BJ (cell line): ENCODE measurements around the gene PPP4R4. TPM values are rescaled to one million over a fixed set of nuclear protein-coding genes. Genes with fewer than 3 reads are reported as not detected.

Source experiments
- CTCF ChIA-PET: fragments of 350-600 bp; formaldehyde crosslinking; extraction: SDS; loops from one replicate; lab custom pipeline; 2021; ENCODE audit warnings: antibody characterized with exemption, inconsistent platforms; lab: Yijun Ruan, JAX
- POLR2A ChIA-PET: fragments of 300-600 bp; sonication (Branson Sonifier 250); formaldehyde crosslinking; extraction: SDS; loops from one replicate; lab custom pipeline; 2021; ENCODE audit warnings: antibody characterized with exemption; lab: Charles Lee
- DNase-seq: peaks from one replicate; pipeline ENCODE4 v3.0.0-alpha.2; 2011; ENCODE audit warnings: low read depth
- H3K27me3 ChIP-seq: 2 replicates; pipeline ENCODE4 v1.6.0; 2011; ENCODE audit warnings: low read length; ENCODE audit not compliant: control insufficient read depth, insufficient read depth
- H3K36me3 ChIP-seq: 2 replicates; pipeline ENCODE4 v1.5.1; 2011; ENCODE audit warnings: low read length; ENCODE audit not compliant: control insufficient read depth, insufficient read depth
- H3K4me3 ChIP-seq: 2 replicates; pipeline ENCODE4 v1.5.1; 2011; ENCODE audit warnings: low read depth, mild to moderate bottlenecking, control low read depth, low read length
- polyA plus RNA-seq: library from polyadenylated mRNA; depleted of rRNA; stranded (reverse); fragments of >200 nt; gene quantifications from 2 replicates; pipeline ENCODE4 v1.2.3, GENCODE V29; 2011
- TF ChIP-seq, protein P1 (sequence below): IDR thresholded peaks from 2 replicates; pipeline ENCODE4 v1.5.1; 2011; ENCODE audit warnings: low read depth, mild to moderate bottlenecking, control low read depth, inconsistent platforms, low read length, moderate library complexity; ENCODE audit not compliant: insufficient read depth

PPP4R4 gene
- polyA plus RNA-seq, 1 experiment, result 0.37 TPM

- ChIA-PET CTCF (interaction anchor here (1.1 kb wide), 1 partner anchor 145 kb away, joined by 3 read pairs; no protein-coding TSS in a partner anchor), POLR2A (no interaction called here)
- H3K36me3 ChIP-seq, result no peaks in the 10 kb centered on the region
- DNase-seq, result no peak
- H3K27me3 ChIP-seq, result no peaks in the 10 kb centered on the region
- no peak overlapping the region for H3K4me3 ChIP-seq
- TF ChIP-seq, protein P1, sequence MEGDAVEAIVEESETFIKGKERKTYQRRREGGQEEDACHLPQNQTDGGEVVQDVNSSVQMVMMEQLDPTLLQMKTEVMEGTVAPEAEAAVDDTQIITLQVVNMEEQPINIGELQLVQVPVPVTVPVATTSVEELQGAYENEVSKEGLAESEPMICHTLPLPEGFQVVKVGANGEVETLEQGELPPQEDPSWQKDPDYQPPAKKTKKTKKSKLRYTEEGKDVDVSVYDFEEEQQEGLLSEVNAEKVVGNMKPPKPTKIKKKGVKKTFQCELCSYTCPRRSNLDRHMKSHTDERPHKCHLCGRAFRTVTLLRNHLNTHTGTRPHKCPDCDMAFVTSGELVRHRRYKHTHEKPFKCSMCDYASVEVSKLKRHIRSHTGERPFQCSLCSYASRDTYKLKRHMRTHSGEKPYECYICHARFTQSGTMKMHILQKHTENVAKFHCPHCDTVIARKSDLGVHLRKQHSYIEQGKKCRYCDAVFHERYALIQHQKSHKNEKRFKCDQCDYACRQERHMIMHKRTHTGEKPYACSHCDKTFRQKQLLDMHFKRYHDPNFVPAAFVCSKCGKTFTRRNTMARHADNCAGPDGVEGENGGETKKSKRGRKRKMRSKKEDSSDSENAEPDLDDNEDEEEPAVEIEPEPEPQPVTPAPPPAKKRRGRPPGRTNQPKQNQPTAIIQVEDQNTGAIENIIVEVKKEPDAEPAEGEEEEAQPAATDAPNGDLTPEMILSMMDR, result no peak
Measured at GRCh38 chr14:94278731-94279130, 104.6 kb downstream of the PPP4R4 start.

DNA sequence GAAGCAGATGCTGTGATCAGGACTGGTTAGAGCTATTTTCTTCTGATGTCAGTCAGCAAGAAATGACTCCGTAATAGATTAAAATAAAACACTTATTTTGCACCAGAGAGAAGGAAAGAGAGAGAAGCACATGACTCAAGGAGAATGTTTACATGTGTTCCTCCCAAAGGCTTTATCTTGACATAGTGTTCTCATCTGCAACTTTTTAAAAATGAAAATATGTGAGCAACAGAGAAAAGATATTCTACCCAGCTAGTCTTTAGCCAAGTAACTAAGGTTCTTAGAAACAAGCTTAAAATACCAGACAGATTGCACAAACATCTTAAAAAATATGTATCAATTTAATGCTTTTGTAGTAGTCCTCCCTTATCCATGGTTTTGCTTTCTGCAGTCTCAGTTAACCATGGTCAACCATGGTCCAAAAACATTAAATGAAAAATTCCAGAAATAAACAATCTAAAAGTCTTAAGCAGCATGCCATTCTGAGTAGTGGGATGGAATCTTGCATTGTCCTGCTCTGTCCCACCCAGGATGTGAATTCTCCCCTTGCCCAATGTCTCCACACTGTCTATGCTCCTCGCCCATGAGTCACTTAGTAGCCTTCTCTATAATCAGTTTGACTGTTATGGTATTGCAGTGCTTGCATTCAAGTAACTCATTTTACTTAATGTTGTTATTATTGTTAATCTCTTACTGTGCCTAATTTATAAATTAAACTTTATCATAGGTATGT lies 109.0 kb downstream of the PPP4R4 start:
- CTCF ChIA-PET, result no interaction called here
- DNase-seq, result no peak
- H3K4me3 ChIP-seq, result no peak overlapping the region

GRCh38 chr14:94284221-94284620 lies 110.1 kb downstream of the PPP4R4 start:
- no peak for DNase-seq

More for the DNA sequence above, 109.0 kb downstream of the PPP4R4 start:
- POLR2A ChIA-PET, result no interaction called here
- TF ChIP-seq, protein P1, result no peak
- H3K27me3 ChIP-seq, result no peaks in the 10 kb centered on the region
- no peaks in the 10 kb centered on the region for H3K36me3 ChIP-seq

GRCh38 chr14:94285158-94285557 lies 111.0 kb downstream of the PPP4R4 start:
- H3K4me3 ChIP-seq, result no peak overlapping the region
- no peak for DNase-seq
- ChIA-PET CTCF (no interaction called here), POLR2A (no interaction called here)
- no peaks in the 10 kb centered on the region for H3K36me3 ChIP-seq
- TF ChIP-seq, protein P1, result no peak
- H3K27me3 ChIP-seq, result no peaks in the 10 kb centered on the region

More at GRCh38 chr14:94284221-94284620, 110.1 kb downstream of the PPP4R4 start:
- POLR2A ChIA-PET, result no interaction called here
- Histone ChIP-seq H3K36me3 (no peaks in the 10 kb centered on the region), H3K4me3 (no peak overlapping the region), H3K27me3 (no peaks in the 10 kb centered on the region)
- TF ChIP-seq, protein P1, result no peak
- CTCF ChIA-PET, result no interaction called here

DNA sequence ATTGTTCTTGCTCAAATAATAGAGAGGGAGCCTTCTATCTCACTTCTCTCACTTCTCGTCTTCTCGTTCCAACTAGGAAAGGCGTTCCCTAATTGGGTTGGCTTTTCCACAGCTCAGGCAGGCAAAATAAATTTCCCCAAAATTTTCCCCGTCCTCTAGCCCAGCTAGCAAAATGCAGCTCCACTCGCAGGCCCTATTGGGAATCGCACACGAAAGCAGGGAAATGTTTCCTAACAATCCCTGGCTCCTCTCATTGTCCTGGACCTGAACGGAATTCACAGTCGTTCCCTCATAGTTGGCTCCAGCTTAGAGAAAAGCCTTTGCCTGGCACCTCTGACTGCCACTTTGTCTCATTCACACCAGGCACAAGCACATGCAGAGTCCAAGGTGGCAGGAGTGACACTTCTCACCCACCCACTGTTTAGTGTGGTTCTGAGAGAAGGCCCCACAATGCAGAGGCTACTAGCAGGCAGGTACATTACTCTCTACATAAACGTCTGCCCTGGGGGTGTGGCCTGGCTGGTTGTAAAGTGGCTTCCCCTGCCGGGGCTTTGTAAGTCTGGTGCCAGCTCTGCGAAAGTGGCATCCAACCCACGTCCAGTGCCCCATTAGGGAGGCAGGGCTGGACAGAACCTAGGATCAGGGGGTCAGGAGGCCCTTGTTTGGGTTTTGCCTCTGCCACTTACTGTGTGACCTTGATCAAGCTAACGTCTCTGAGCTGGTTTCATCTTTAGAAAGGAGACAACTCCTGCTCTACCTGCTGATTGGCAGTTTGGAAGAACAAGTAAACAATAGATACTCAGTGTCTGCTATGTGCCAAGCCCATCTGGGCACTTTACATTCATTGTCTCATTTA lies 114.7 kb downstream of the PPP4R4 start:
- Histone ChIP-seq H3K4me3 (no peak overlapping the region), H3K27me3 (no peaks in the 10 kb centered on the region), H3K36me3 (no peaks in the 10 kb centered on the region)
- CTCF ChIA-PET, result no interaction called here
- POLR2A ChIA-PET, result no interaction called here
- DNase-seq, result no peak
- TF ChIP-seq, protein P1, result no peak
